Mesendoderm (in vitro differentiated cells): ENCODE data around the gene KCNQ1.

Source experiments
- DNase-seq: peaks from one replicate; pipeline ENCODE4 v3.0.0; 2013
- H2AK5ac ChIP-seq: 2 replicates; pipeline ENCODE4 v1.6.1; 2013; ENCODE audit warnings: low read length, inconsistent platforms
- H2BK120ac ChIP-seq: 2 replicates; pipeline ENCODE4 v1.6.1; 2013; ENCODE audit warnings: low read depth, mild to moderate bottlenecking, low read length, moderate library complexity, mixed read lengths
- H2BK15ac ChIP-seq: replicated peaks from 2 replicates; pipeline ENCODE4 v1.6.1; 2013; ENCODE audit warnings: low read depth, mild to moderate bottlenecking, moderate library complexity
- H2BK5ac ChIP-seq: 2 replicates; pipeline ENCODE4 v1.6.1; 2013; ENCODE audit warnings: low read length, inconsistent platforms
- H3K18ac ChIP-seq: 2 replicates; pipeline ENCODE4 v1.6.1; 2013; ENCODE audit warnings: mild to moderate bottlenecking, low read length, mixed read lengths
- H3K23ac ChIP-seq: one replicate; pipeline ENCODE4 v1.6.1; 2013; ENCODE audit warnings: low read length
- H3K27ac ChIP-seq: 2 replicates; pipeline ENCODE4 v1.5.1; 2013; ENCODE audit warnings: low read depth, mild to moderate bottlenecking, inconsistent platforms, low read length, moderate library complexity
- H3K27me3 ChIP-seq: 2 replicates; pipeline ENCODE4 v1.6.1; 2013; ENCODE audit warnings: low read length, control low read depth, mild to moderate bottlenecking, inconsistent platforms; ENCODE audit not compliant: insufficient read depth, poor library complexity
- H3K36me3 ChIP-seq: 2 replicates; pipeline ENCODE4 v1.6.1; 2013; ENCODE audit warnings: low read length, inconsistent platforms; ENCODE audit not compliant: control insufficient read depth, insufficient read depth
- H3K4ac ChIP-seq: one replicate; pipeline ENCODE4 v1.6.1; 2013; ENCODE audit warnings: low read depth, mild to moderate bottlenecking, low read length, moderate library complexity
- H3K4me1 ChIP-seq: 2 replicates; pipeline ENCODE4 v1.6.1; 2013; ENCODE audit warnings: low read depth, low read length, inconsistent platforms; ENCODE audit not compliant: control insufficient read depth
- H3K4me2 ChIP-seq: 2 replicates; pipeline ENCODE4 v1.6.1; 2013; ENCODE audit warnings: low read length
- H3K4me3 ChIP-seq: 2 replicates; pipeline ENCODE4 v1.5.1; 2013; ENCODE audit warnings: mild to moderate bottlenecking, low read length
- H3K56ac ChIP-seq: one replicate; pipeline ENCODE4 v1.6.1; 2013; ENCODE audit warnings: low read length
- H3K79me1 ChIP-seq: 2 replicates; pipeline ENCODE4 v1.6.1; 2013; ENCODE audit warnings: low read length, inconsistent platforms
- H3K79me2 ChIP-seq: 2 replicates; pipeline ENCODE4 v1.6.1; 2013; ENCODE audit warnings: mild to moderate bottlenecking, low read length; ENCODE audit not compliant: control insufficient read depth, insufficient read depth
- H3K9ac ChIP-seq: 2 replicates; pipeline ENCODE4 v1.6.1; 2013; ENCODE audit warnings: low read length, inconsistent platforms
- H4K5ac ChIP-seq: one replicate; pipeline ENCODE4 v1.6.1; 2013; ENCODE audit warnings: low read length
- H4K8ac ChIP-seq: one replicate; pipeline ENCODE4 v1.6.1; 2013; ENCODE audit warnings: low read depth, mild to moderate bottlenecking, control low read depth, low read length, moderate library complexity
- WGBS: extraction: QIAGEN DNeasy Blood & Tissue Kit; methylation state at CpG from one replicate; pipeline ENCODE4 v1.1.7; 2013; ENCODE audit warnings: low lambda C conversion rate, missing lambda C conversion rate; ENCODE audit not compliant: insufficient coverage; ENCODE audit errors: extremely low coverage; 5-methylcytosine and 5-hydroxymethylcytosine counted together

KCNQ1 gene

DNA sequence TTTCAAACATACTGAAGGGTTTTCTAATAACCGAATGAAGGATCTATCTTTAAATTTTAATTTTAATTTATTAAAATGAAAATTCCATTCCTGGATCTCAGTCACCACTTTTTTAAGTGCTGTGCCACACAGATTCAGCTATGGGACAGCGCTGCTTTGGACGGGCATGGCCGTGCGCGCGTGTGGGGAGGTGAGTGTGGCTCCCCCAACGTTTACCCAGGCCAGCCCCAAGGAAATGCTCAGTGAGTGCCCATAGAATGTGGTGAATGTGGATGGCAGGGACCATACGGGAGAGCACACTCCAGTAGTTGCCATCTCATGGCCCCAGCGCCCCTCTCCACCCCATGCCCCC is 343.0 kb downstream of the KCNQ1 start:
- no peaks in the 10 kb centered on the region for H3K4me1 ChIP-seq
- H3K23ac ChIP-seq, result no peak overlapping the region
- DNase-seq, result no peak
- no CpG with 5 or more reads among the region's 10 CpGs for WGBS
- H3K56ac ChIP-seq, result peak overlapping the region; percentile 42
- H3K79me1 ChIP-seq, result no peaks in the 10 kb centered on the region
- no peaks in the 10 kb centered on the region for H3K79me2 ChIP-seq
- H2BK15ac ChIP-seq, result no peak overlapping the region
- no peak overlapping the region for H3K4me2 ChIP-seq
- H3K18ac ChIP-seq, result no peak overlapping the region
- no peak overlapping the region for H3K9ac ChIP-seq
- no peak overlapping the region for H4K8ac ChIP-seq
- no peak overlapping the region for H3K4ac ChIP-seq
- no peaks in the 10 kb centered on the region for H3K27me3 ChIP-seq
- H2BK5ac ChIP-seq, result no peak overlapping the region
- no peak overlapping the region for H3K4me3 ChIP-seq
- H2BK120ac ChIP-seq, result no peak overlapping the region
- H4K5ac ChIP-seq, result no peak overlapping the region
- H3K36me3 ChIP-seq, result no peaks in the 10 kb centered on the region
- H3K27ac ChIP-seq, result no peak overlapping the region
- no peak overlapping the region for H2AK5ac ChIP-seq

DNA sequence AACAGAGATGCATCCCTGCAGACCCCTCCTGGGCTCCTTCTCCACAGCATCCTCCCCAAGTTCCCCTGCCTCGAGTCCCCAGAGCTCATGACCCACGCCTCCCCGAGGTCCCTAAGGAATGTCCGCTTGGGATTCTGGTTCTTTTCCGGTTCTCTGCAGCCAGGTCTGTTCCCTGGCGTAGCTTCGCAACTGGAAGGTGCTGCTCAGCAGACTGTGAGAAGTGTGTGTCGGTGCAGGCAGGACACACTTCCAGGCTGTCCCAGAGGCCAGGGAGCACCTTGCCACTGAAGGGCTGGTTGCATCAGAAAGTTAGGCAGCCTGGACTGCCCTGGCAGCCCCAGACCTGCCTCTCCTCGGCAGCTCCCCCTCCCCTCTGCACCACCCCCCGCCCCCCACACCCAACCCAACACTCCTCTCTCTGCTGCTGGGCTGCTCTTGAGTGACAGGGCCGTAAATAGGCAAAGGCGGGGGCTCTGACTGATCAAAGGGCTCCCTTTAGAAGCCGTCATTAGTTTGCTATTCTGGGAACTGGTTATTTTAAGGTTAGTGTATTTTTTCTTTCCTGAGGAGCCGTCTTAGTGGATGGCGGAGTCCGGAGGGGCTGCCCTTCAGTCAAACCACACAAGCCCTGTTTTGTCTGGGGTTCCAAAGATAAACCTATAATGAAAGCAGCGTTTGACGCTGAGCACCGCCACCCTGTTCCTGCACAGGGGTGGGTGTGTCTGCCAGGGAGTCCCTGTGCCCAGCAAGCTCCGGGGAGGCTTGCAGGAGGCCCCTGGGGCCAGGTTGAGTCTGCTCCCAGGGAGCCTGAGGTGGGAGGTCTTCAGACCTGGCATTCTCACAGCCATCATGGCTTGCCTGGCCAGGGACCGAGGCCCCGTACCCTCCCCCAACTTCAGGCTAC is 343.6 kb downstream of the KCNQ1 start:
- H3K18ac ChIP-seq, result no peak overlapping the region
- H3K4me1 ChIP-seq, result no peaks in the 10 kb centered on the region
- H2AK5ac ChIP-seq, result no peak overlapping the region
- no peak overlapping the region for H3K4ac ChIP-seq
- no peaks in the 10 kb centered on the region for H3K79me1 ChIP-seq
- DNase-seq, result peak; percentile 39
- no peak overlapping the region for H4K8ac ChIP-seq
- H3K4me3 ChIP-seq, result no peak overlapping the region
- H3K27me3 ChIP-seq, result no peaks in the 10 kb centered on the region
- H2BK120ac ChIP-seq, result no peak overlapping the region
- no peak overlapping the region for H4K5ac ChIP-seq
- no peak overlapping the region for H2BK5ac ChIP-seq
- H2BK15ac ChIP-seq, result no peak overlapping the region
- no peak overlapping the region for H3K27ac ChIP-seq
- no CpG with 5 or more reads among the region's 22 CpGs for WGBS
- H3K56ac ChIP-seq, result peak overlapping the region; percentile 42
- no peaks in the 10 kb centered on the region for H3K36me3 ChIP-seq
- peak overlapping the region; percentile 15 for H3K23ac ChIP-seq
- H3K9ac ChIP-seq, result no peak overlapping the region
- H3K4me2 ChIP-seq, result no peak overlapping the region
- no peaks in the 10 kb centered on the region for H3K79me2 ChIP-seq

DNA sequence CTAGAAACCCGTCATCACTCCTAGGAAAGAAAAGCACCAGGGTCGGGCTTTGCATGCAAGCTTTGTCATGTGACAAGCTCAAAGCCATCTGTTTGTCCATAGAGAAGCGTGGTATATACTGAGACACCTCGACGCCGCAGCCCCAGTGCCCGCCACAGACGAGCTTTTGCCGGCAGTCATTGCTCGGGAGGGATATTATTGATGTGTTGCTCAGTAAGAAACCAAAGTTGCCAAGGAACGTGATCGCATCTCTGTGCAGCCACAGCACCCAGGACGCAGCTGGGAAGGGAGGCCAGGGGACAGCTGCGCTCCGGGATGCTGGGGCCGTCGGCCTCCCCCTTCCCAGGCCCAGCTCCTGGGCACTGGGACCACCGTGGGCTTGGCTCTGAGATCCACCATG is 344.5 kb downstream of the KCNQ1 start:
- H3K27ac ChIP-seq, result no peak overlapping the region
- no peak overlapping the region for H2BK15ac ChIP-seq
- H2AK5ac ChIP-seq, result no peak overlapping the region
- no peaks in the 10 kb centered on the region for H3K27me3 ChIP-seq
- H3K4ac ChIP-seq, result no peak overlapping the region
- no peak overlapping the region for H4K8ac ChIP-seq
- no peaks in the 10 kb centered on the region for H3K36me3 ChIP-seq
- H3K9ac ChIP-seq, result no peak overlapping the region
- H2BK120ac ChIP-seq, result no peak overlapping the region
- H3K4me3 ChIP-seq, result no peak overlapping the region
- H3K56ac ChIP-seq, result no peak overlapping the region
- no peak overlapping the region for H4K5ac ChIP-seq
- no CpG with 5 or more reads among the region's 18 CpGs for WGBS
- H3K79me1 ChIP-seq, result no peaks in the 10 kb centered on the region
- H3K18ac ChIP-seq, result no peak overlapping the region
- no peak for DNase-seq
- H3K4me2 ChIP-seq, result no peak overlapping the region
- H3K23ac ChIP-seq, result no peak overlapping the region
- H3K4me1 ChIP-seq, result no peaks in the 10 kb centered on the region
- no peak overlapping the region for H2BK5ac ChIP-seq
- no peaks in the 10 kb centered on the region for H3K79me2 ChIP-seq

DNA sequence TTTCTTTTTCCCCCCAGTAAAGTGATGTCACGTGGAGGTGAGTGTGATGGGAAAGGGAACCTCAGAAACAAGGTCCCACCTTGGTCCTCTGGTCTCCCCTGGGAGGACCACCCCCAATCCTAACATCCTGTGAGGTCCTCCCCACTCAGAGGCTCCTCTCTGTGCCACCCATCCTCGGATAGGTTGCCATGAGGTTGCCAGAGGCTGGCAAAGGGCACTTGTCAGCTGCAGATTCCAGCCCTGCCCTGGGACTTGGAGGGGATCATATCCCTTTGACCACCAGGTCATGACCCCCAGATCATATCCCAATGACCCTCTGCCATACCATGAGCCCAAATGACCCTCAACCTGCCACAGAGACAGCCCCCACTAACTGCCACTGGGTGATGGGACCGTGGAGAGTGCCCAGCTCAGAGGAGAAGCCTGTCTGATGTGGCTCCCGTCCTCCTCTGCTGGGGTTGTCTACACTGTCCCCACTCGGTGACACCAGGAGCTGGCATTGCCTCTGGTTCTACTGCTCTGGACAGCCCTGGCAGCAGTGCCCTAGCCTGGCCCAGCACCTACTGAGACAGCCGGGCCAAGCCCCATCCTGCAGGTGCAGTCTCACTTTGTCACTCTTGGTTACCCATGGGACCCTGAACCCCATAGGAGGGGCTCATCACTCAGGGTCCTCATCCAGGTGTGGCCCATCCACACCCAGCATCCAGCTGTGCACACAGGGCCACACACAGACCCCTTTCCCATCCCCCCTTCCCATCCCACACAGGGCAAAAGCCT is 345.2 kb downstream of the KCNQ1 start:
- DNase-seq, result no peak
- H3K36me3 ChIP-seq, result no peaks in the 10 kb centered on the region
- H4K8ac ChIP-seq, result no peak overlapping the region
- H2BK15ac ChIP-seq, result no peak overlapping the region
- H3K79me1 ChIP-seq, result no peaks in the 10 kb centered on the region
- H2BK5ac ChIP-seq, result no peak overlapping the region
- no peak overlapping the region for H3K23ac ChIP-seq
- no peak overlapping the region for H4K5ac ChIP-seq
- no CpG with 5 or more reads among the region's 6 CpGs for WGBS
- no peak overlapping the region for H3K4me2 ChIP-seq
- H3K4ac ChIP-seq, result no peak overlapping the region
- H3K18ac ChIP-seq, result no peak overlapping the region
- no peak overlapping the region for H3K56ac ChIP-seq
- no peak overlapping the region for H3K9ac ChIP-seq
- H3K4me1 ChIP-seq, result no peaks in the 10 kb centered on the region
- no peak overlapping the region for H3K27ac ChIP-seq
- H3K27me3 ChIP-seq, result no peaks in the 10 kb centered on the region
- H2BK120ac ChIP-seq, result no peak overlapping the region
- no peak overlapping the region for H3K4me3 ChIP-seq
- H3K79me2 ChIP-seq, result no peaks in the 10 kb centered on the region
- no peak overlapping the region for H2AK5ac ChIP-seq

DNA sequence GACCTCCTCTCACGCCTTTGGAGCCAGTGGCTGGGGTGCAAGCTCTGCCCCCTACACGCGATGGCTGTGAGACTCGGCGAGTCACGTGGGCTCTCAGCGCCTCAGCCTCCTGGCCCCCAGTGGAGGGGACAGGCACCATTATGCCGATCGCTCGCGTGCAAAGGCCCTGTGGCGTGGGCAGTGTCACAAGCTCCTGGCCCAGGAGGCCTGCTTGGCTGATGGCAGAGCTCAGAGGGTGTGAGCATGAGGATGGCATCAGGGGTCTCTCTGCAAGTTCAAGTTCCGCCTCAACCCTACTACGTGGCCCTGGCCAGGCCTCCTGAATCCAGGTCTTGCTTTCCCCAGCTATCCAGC is 345.7 kb downstream of the KCNQ1 start:
- Histone ChIP-seq H3K4me2 (no peak overlapping the region), H3K4me3 (no peak overlapping the region), H3K4ac (no peak overlapping the region), H3K56ac (no peak overlapping the region), H3K79me2 (no peaks in the 10 kb centered on the region), H3K9ac (no peak overlapping the region), H2BK120ac (no peak overlapping the region), H3K27me3 (no peaks in the 10 kb centered on the region), H3K36me3 (no peaks in the 10 kb centered on the region), H3K23ac (no peak overlapping the region), H3K4me1 (no peaks in the 10 kb centered on the region), H4K5ac (no peak overlapping the region), H2AK5ac (no peak overlapping the region), H3K18ac (no peak overlapping the region), H3K27ac (no peak overlapping the region), H2BK15ac (no peak overlapping the region), H2BK5ac (no peak overlapping the region), H4K8ac (no peak overlapping the region), H3K79me1 (no peaks in the 10 kb centered on the region)
- DNase-seq, result no peak
- WGBS, result no CpG with 5 or more reads among the region's 14 CpGs
